Cardiac muscle cell (in vitro differentiated cells and primary cell): ENCODE data around the gene VPS13C. TPM values are rescaled to one million over a fixed set of nuclear protein-coding genes. Genes with fewer than 3 reads are reported as not detected.

ENCODE experiments used
- DNase-seq, 2 donors: peaks; one replicate each; pipeline versions ENCODE4 v3.0.0 to v3.0.0-alpha.2; 2010 to 2017; ENCODE audit warnings: low read depth in 1 of 2, low spot score in 1 of 2
- H3K27ac ChIP-seq: fragments of 200-600 bp; sonication (generic); 2 replicates; pipeline ENCODE4 v1.5.1; 2016
- H3K27me3 ChIP-seq: fragments of 200-600 bp; sonication (generic); 2 replicates; pipeline ENCODE4 v1.6.0; 2016; ENCODE audit warnings: control low read depth
- H3K36me3 ChIP-seq: fragments of 200-600 bp; sonication (generic); 2 replicates; pipeline ENCODE4 v1.5.1; 2016; ENCODE audit warnings: control low read depth
- H3K4me1 ChIP-seq: fragments of 200-600 bp; sonication (generic); 2 replicates; pipeline ENCODE4 v1.8.1; 2017; ENCODE audit warnings: low read depth, mild to moderate bottlenecking, mixed run types
- H3K4me3 ChIP-seq: fragments of 200-600 bp; sonication (generic); 2 replicates; pipeline ENCODE4 v1.5.1; 2016; ENCODE audit warnings: mild to moderate bottlenecking
- H3K9me3 ChIP-seq: fragments of 200-600 bp; sonication (generic); 2 replicates; pipeline ENCODE4 v1.5.1; 2017; ENCODE audit warnings: low read depth, mild to moderate bottlenecking, control low read depth
- CTCF ChIP-seq: IDR thresholded peaks from 2 replicates; pipeline ENCODE4 v1.5.1; 2012; ENCODE audit warnings: low read depth, mild to moderate bottlenecking, low read length
- polyA plus RNA-seq: library from polyadenylated mRNA; unstranded; fragments of >200 nt; fragmentation: Nextera tagmentation; extraction: Ambion mirVana; gene quantifications from 2 replicates; pipeline ENCODE4 v1.2.1, GENCODE V29; 2016
- total RNA-seq: library from RNA; depleted of rRNA; stranded (reverse); fragments of >200 nt; gene quantifications from 2 replicates; pipeline ENCODE4 v1.2.3, GENCODE V29; 2016

VPS13C gene
- total and polyA plus RNA-seq, 2 experiments from 2014 or later = 4.5 to 31.8 TPM

DNA sequence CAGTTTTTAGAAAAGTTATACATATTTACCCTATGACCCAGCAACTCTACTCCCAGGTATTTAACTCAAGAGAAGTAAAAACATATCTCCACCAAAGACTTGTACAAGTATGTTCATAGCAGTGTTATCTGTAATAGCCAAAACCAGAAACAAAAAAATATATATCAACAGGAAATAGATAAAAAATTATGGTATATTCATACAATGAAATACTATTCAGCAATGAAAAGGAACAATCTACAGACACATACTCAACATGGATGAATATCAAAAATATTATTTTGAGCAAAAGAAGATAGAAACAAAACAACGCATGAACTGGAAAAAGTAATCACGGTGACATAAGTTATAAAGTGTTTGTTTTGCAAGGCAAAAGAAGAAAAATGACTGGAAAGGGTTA lies 72.4 kb downstream of the VPS13C start:
- no peaks in the 10 kb centered on the region for H3K9me3 ChIP-seq
- no peak overlapping the region for H3K27ac ChIP-seq
- H3K4me1 ChIP-seq = no peaks in the 10 kb centered on the region
- no peak overlapping the region for H3K4me3 ChIP-seq
- DNase-seq = no peak
- peaks cover 6% of the 10 kb centered on the region for H3K36me3 ChIP-seq
- H3K27me3 ChIP-seq = no peaks in the 10 kb centered on the region
- no peak for TF ChIP-seq CTCF

- no peak for DNase-seq
- Histone ChIP-seq H3K27me3 (no peaks in the 10 kb centered on the region), H3K36me3 (peaks cover 11% of the 10 kb centered on the region), H3K27ac (no peak overlapping the region), H3K9me3 (no peaks in the 10 kb centered on the region), H3K4me1 (no peaks in the 10 kb centered on the region), H3K4me3 (no peak overlapping the region)
- TF ChIP-seq CTCF = no peak
Measured at GRCh38 chr15:61983081-61983480, 77.2 kb downstream of the VPS13C start.

DNA sequence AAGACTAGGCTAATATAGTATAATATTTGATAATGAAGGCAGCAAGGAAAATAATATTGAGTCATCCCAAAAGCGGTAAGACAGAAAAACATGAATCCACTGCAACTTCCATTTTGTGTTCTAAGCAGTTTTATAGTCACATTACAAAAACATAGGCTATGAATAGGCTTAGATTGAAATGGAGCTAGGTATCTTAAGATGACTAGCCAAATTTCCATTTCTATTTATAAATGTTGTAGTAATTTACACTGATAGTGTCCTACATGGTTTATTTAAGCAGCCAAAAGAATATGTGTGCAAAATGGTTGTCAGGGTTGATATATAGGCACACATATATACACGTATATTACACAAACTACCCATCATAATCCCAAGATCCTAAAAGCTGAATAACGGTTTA lies 82.0 kb downstream of the VPS13C start:
- Histone ChIP-seq H3K36me3 (peaks cover 30% of the 10 kb centered on the region), H3K4me3 (no peak overlapping the region), H3K9me3 (no peaks in the 10 kb centered on the region), H3K27me3 (no peaks in the 10 kb centered on the region), H3K27ac (no peak overlapping the region), H3K4me1 (no peaks in the 10 kb centered on the region)
- no peak for DNase-seq
- TF ChIP-seq CTCF = no peak

- Histone ChIP-seq H3K36me3 (peaks cover 44% of the 10 kb centered on the region), H3K4me1 (no peaks in the 10 kb centered on the region), H3K27me3 (no peaks in the 10 kb centered on the region), H3K27ac (no peak overlapping the region), H3K4me3 (no peak overlapping the region), H3K9me3 (no peaks in the 10 kb centered on the region)
- no peak for DNase-seq
- no peak for TF ChIP-seq CTCF
Measured at GRCh38 chr15:61974759-61975158, 85.5 kb downstream of the VPS13C start.

DNA sequence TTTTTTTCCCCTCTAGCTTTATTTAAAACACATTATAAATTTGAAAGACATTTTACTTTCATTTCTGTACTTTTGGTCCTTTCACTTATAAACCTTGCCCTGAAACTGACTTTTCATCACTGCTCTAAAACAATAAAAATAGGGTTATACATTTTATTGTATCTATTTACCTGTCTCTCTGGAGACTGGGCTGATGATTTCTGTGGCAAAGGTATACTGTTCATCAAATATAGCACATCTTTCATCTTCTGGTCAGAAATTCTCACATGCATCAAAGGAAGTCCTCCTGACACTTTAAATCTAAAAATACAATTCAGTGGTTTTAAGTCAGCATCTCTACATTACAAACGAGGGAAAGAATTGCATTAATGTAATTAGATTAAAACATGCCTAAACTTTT lies 86.1 kb downstream of the VPS13C start:
- peaks cover 40% of the 10 kb centered on the region for H3K36me3 ChIP-seq
- no peaks in the 10 kb centered on the region for H3K27me3 ChIP-seq
- H3K9me3 ChIP-seq = no peaks in the 10 kb centered on the region
- TF ChIP-seq CTCF = no peak
- DNase-seq = no peak
- no peak overlapping the region for H3K27ac ChIP-seq
- no peak overlapping the region for H3K4me3 ChIP-seq
- H3K4me1 ChIP-seq = no peaks in the 10 kb centered on the region

GRCh38 chr15:61951949-61952348 lies 108.3 kb downstream of the VPS13C start:
- Histone ChIP-seq H3K36me3 (peaks cover 11% of the 10 kb centered on the region), H3K9me3 (no peaks in the 10 kb centered on the region), H3K4me3 (no peak overlapping the region), H3K4me1 (no peaks in the 10 kb centered on the region), H3K27ac (no peak overlapping the region), H3K27me3 (no peaks in the 10 kb centered on the region)
- DNase-seq = peak; percentile 31 to 41
- TF ChIP-seq CTCF = no peak
